HepG2 (cell line): Measurements from ENCODE around the gene LMNA. TPM values are rescaled to one million over a fixed set of nuclear protein-coding genes. Genes with fewer than 3 reads are reported as not detected.

ENCODE experiments used
- ASH2L ChIP-seq: fragments of 300-600, 200-600 bp; sonication (generic); IDR thresholded peaks from 2 replicates; pipeline ENCODE4 v1.7.0; 2017; ENCODE audit warnings: low read depth, mild to moderate bottlenecking, moderate library complexity, mixed read lengths, low read length; ENCODE audit not compliant: insufficient read length
- CCAR2 ChIP-seq: fragments of 200-400 bp; formaldehyde crosslinking; optimal IDR thresholded peaks from 2 replicates; pipeline ENCODE3; 2018; ENCODE audit warnings: low read depth, mild to moderate bottlenecking, low read length, moderate library complexity
- CTCF ChIP-seq: sonication (generic); formaldehyde crosslinking; IDR thresholded peaks from 2 replicates; pipeline ENCODE4 v1.5.0; 2020; ENCODE audit warnings: mild to moderate bottlenecking, missing genetic modification reagents, moderate library complexity
- ETV6 ChIP-seq: sonication (generic); formaldehyde crosslinking; conservative IDR thresholded peaks from 2 replicates; pipeline ENCODE4 v1.4.0; 2020; ENCODE audit warnings: missing genetic modification reagents
- HMG20B ChIP-seq: conservative IDR thresholded peaks from 2 replicates; pipeline ENCODE4 v1.6.1; 2016; ENCODE audit warnings: missing genetic modification reagents, missing compliant biosample characterization
- HOXA7 ChIP-seq: sonication (generic); formaldehyde crosslinking; IDR thresholded peaks from 2 replicates; pipeline ENCODE4 v1.8.1; 2022; ENCODE audit warnings: mild to moderate bottlenecking, missing genetic modification reagents, moderate library complexity
- KDM4B ChIP-seq: sonication (generic); formaldehyde crosslinking; IDR thresholded peaks from 2 replicates; pipeline ENCODE4 v1.4.0; 2020; ENCODE audit warnings: missing genetic modification reagents
- KLF16 ChIP-seq, 2 experiments: sonication (generic) in 1 of 2; formaldehyde crosslinking in 1 of 2; IDR thresholded peaks; 2 replicates each; pipeline versions ENCODE4 v1.6.1 to v1.8.0; 2016 to 2023; ENCODE audit warnings: missing genetic modification reagents in 2 of 2, missing compliant biosample characterization in 1 of 2
- MBD4 ChIP-seq: IDR thresholded peaks from 2 replicates; pipeline ENCODE4 v1.6.1; 2012; ENCODE audit warnings: low read length, inconsistent platforms, borderline replicate concordance
- NFKB2 ChIP-seq: sonication (generic); formaldehyde crosslinking; IDR thresholded peaks from 2 replicates; pipeline ENCODE4 v1.4.0; 2020; ENCODE audit warnings: missing genetic modification reagents, borderline replicate concordance
- NONO ChIP-seq, 2 experiments: fragments of 450-650 bp in 1 of 2; sonication (generic) in 1 of 2; formaldehyde crosslinking in 1 of 2; IDR thresholded peaks in 1 of 2; conservative IDR thresholded peaks in 1 of 2; 2 replicates each; pipeline versions ENCODE4 v1.6.1 to v1.8.0; 2017 to 2022; ENCODE audit warnings: mild to moderate bottlenecking in 1 of 2, missing genetic modification reagents in 1 of 2, moderate library complexity in 1 of 2
- RELA ChIP-seq: sonication (generic); formaldehyde crosslinking; IDR thresholded peaks from 2 replicates; pipeline ENCODE4 v1.4.0; 2020; ENCODE audit warnings: missing genetic modification reagents
- RFX5 ChIP-seq: IDR thresholded peaks from 2 replicates; pipeline ENCODE4 v1.6.1; 2011; ENCODE audit warnings: low read depth, low read length, improper control_type of control experiment
- SAP130 ChIP-seq: IDR thresholded peaks from 2 replicates; pipeline ENCODE4 v1.6.1; 2016; ENCODE audit warnings: low read depth
- TCF12 ChIP-seq, 2 experiments: fragments of 450-650 bp in 1 of 2; sonication (generic) in 1 of 2; formaldehyde crosslinking in 1 of 2; IDR thresholded peaks; 2 replicates each; pipeline versions ENCODE4 v1.6.1 to v1.8.0; 2017 to 2022; ENCODE audit warnings: antibody characterized with exemption in 1 of 2, mild to moderate bottlenecking in 1 of 2, missing genetic modification reagents in 1 of 2, moderate library complexity in 1 of 2
- ZBTB8A ChIP-seq: sonication (generic); formaldehyde crosslinking; IDR thresholded peaks from 2 replicates; pipeline ENCODE4 v1.4.0; 2020; ENCODE audit warnings: mild to moderate bottlenecking, low read depth, missing genetic modification reagents, borderline replicate concordance
- ZEB1 ChIP-seq: IDR thresholded peaks from 2 replicates; pipeline ENCODE4 v1.6.1; 2012; ENCODE audit warnings: mild to moderate bottlenecking, low read depth, inconsistent platforms; ENCODE audit not compliant: insufficient replicate concordance
- ZFP62 ChIP-seq: sonication (generic); formaldehyde crosslinking; IDR thresholded peaks from 2 replicates; pipeline ENCODE4 v1.4.0; 2020; ENCODE audit warnings: missing genetic modification reagents
- ZNF264 ChIP-seq: sonication (generic); formaldehyde crosslinking; IDR thresholded peaks from 2 replicates; pipeline ENCODE4 v1.4.0; 2020; ENCODE audit warnings: missing genetic modification reagents
- ZNF460 ChIP-seq: sonication (generic); formaldehyde crosslinking; IDR thresholded peaks from 2 replicates; pipeline ENCODE4 v1.5.1; 2020; ENCODE audit warnings: missing genetic modification reagents, mild to moderate bottlenecking, borderline replicate concordance
- ZNF567 ChIP-seq: sonication (generic); formaldehyde crosslinking; IDR thresholded peaks from 2 replicates; pipeline ENCODE4 v1.8.1; 2023; ENCODE audit warnings: mild to moderate bottlenecking, missing genetic modification reagents, borderline replicate concordance
- ZNF83 ChIP-seq: sonication (generic); formaldehyde crosslinking; IDR thresholded peaks from 2 replicates; pipeline ENCODE4 v1.4.0; 2020; ENCODE audit warnings: missing genetic modification reagents, mild to moderate bottlenecking, borderline replicate concordance
- ZNF839 ChIP-seq: sonication (generic); formaldehyde crosslinking; IDR thresholded peaks from 2 replicates; pipeline ENCODE4 v1.4.0; 2020; ENCODE audit warnings: missing genetic modification reagents, mild to moderate bottlenecking, borderline replicate concordance
- polyA plus RNA-seq, 8 experiments: library from polyadenylated mRNA; depleted of rRNA in 3 of 8; stranded (reverse) in 7 of 8; unstranded in 1 of 8; fragments of >200 nt; fragmentation: Illumina TruSeq in 4 of 8; extraction: Trizol in 4 of 8; gene quantifications; 2 replicates each; pipeline versions ENCODE4 v1.2.1 to v1.2.3, GENCODE V29; 2011 to 2016; ENCODE audit warnings: low read depth in 4 of 8, missing spikeins in 1 of 8, mixed read lengths in 1 of 8; ENCODE audit not compliant: insufficient read depth in 1 of 8
- total RNA-seq, 5 experiments: library from RNA; depleted of rRNA; stranded (reverse); fragments of >200 nt; fragmentation: Illumina TruSeq; extraction: Trizol; gene quantifications; 2 replicates each; pipeline ENCODE4 v1.2.3, GENCODE V29; 2016; ENCODE audit warnings: low read depth in 1 of 5
- TF ChIP-seq, protein P1 (sequence below): sonication (generic); formaldehyde crosslinking; IDR thresholded peaks from 2 replicates; pipeline ENCODE4 v1.4.0; 2020; ENCODE audit warnings: missing genetic modification reagents
- TF ChIP-seq, protein P2 (sequence below): sonication (generic); formaldehyde crosslinking; IDR thresholded peaks from 2 replicates; pipeline ENCODE4 v1.8.1; 2023; ENCODE audit warnings: missing genetic modification reagents, inconsistent platforms, borderline replicate concordance

LMNA gene
- total and polyA plus RNA-seq, 2 of the 13 experiments (the other 11 are each of a cell fraction or from before 2014, with no cell fraction given) = 107 to 225 TPM

GRCh38 chr1:156096640-156097391 lies 17.7 kb upstream of the LMNA start (continued):
- TF ChIP-seq NONO (IDR thresholded peaks at IDR 0.05) (no peak), NONO (CRISPR knock-in tag; conservative IDR thresholded peaks at IDR 0.05) (peak; percentile 59; the same call in 1 of the 2 replicates), TCF12 (IDR thresholded peaks at IDR 0.05) (no peak), TCF12 (CRISPR knock-in tag; IDR thresholded peaks at IDR 0.05) (no peak), SAP130 (CRISPR knock-in tag) (peak; percentile 61; the same call in 1 of the 2 replicates), CCAR2 (no peak), HMG20B (CRISPR knock-in tag) (no peak), ETV6 (CRISPR knock-in tag) (no peak), ZNF264 (CRISPR knock-in tag) (no peak), ZFP62 (CRISPR knock-in tag) (no peak), ZNF839 (CRISPR knock-in tag) (no peak), KLF16 (CRISPR knock-in tag; IDR thresholded peaks at IDR 0.05) (peak in 1 of 2 experiments; percentile 51; a peak in 1 of 4 replicates), ZNF83 (no peak), HOXA7 (CRISPR knock-in tag) (no peak), MBD4 (no peak), KDM4B (CRISPR knock-in tag) (peak; percentile 77; the same call in 1 of the 2 replicates), RELA (CRISPR knock-in tag) (0 out of 2 replicates have a peak, but pooled peaks have one; percentile 70), ZNF460 (CRISPR knock-in tag) (no peak), NFKB2 (CRISPR knock-in tag) (peak; percentile 56; the same call in 1 of the 2 replicates), ZEB1 (no peak), ZBTB8A (CRISPR knock-in tag) (no peak), ZNF567 (peak; percentile 81; the same call in 1 of the 2 replicates), CTCF (CRISPR knock-in tag) (peak; percentile 99), ASH2L (no peak), RFX5 (no peak)
- TF ChIP-seq, protein P1, sequence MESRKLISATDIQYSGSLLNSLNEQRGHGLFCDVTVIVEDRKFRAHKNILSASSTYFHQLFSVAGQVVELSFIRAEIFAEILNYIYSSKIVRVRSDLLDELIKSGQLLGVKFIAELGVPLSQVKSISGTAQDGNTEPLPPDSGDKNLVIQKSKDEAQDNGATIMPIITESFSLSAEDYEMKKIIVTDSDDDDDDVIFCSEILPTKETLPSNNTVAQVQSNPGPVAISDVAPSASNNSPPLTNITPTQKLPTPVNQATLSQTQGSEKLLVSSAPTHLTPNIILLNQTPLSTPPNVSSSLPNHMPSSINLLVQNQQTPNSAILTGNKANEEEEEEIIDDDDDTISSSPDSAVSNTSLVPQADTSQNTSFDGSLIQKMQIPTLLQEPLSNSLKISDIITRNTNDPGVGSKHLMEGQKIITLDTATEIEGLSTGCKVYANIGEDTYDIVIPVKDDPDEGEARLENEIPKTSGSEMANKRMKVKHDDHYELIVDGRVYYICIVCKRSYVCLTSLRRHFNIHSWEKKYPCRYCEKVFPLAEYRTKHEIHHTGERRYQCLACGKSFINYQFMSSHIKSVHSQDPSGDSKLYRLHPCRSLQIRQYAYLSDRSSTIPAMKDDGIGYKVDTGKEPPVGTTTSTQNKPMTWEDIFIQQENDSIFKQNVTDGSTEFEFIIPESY (CRISPR knock-in tag) = peak; percentile 73
- TF ChIP-seq, protein P2, sequence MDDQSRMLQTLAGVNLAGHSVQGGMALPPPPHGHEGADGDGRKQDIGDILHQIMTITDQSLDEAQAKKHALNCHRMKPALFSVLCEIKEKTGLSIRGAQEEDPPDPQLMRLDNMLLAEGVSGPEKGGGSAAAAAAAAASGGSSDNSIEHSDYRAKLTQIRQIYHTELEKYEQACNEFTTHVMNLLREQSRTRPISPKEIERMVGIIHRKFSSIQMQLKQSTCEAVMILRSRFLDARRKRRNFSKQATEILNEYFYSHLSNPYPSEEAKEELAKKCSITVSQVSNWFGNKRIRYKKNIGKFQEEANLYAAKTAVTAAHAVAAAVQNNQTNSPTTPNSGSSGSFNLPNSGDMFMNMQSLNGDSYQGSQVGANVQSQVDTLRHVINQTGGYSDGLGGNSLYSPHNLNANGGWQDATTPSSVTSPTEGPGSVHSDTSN (CRISPR knock-in tag) = no peak
